GM12872 (cell line): Measurements from ENCODE around the gene MUC12.

Experiments
- TF ChIP-seq, protein P1 (sequence below): IDR thresholded peaks from 3 replicates; pipeline ENCODE4 v1.5.1; 2011; ENCODE audit warnings: low read depth, mild to moderate bottlenecking, low read length, moderate library complexity; ENCODE audit not compliant: insufficient read depth

MUC12 gene, protein sequence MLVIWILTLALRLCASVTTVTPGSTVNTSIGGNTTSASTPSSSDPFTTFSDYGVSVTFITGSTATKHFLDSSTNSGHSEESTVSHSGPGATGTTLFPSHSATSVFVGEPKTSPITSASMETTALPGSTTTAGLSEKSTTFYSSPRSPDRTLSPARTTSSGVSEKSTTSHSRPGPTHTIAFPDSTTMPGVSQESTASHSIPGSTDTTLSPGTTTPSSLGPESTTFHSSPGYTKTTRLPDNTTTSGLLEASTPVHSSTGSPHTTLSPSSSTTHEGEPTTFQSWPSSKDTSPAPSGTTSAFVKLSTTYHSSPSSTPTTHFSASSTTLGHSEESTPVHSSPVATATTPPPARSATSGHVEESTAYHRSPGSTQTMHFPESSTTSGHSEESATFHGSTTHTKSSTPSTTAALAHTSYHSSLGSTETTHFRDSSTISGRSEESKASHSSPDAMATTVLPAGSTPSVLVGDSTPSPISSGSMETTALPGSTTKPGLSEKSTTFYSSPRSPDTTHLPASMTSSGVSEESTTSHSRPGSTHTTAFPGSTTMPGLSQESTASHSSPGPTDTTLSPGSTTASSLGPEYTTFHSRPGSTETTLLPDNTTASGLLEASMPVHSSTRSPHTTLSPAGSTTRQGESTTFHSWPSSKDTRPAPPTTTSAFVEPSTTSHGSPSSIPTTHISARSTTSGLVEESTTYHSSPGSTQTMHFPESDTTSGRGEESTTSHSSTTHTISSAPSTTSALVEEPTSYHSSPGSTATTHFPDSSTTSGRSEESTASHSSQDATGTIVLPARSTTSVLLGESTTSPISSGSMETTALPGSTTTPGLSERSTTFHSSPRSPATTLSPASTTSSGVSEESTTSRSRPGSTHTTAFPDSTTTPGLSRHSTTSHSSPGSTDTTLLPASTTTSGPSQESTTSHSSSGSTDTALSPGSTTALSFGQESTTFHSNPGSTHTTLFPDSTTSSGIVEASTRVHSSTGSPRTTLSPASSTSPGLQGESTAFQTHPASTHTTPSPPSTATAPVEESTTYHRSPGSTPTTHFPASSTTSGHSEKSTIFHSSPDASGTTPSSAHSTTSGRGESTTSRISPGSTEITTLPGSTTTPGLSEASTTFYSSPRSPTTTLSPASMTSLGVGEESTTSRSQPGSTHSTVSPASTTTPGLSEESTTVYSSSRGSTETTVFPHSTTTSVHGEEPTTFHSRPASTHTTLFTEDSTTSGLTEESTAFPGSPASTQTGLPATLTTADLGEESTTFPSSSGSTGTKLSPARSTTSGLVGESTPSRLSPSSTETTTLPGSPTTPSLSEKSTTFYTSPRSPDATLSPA (N-terminal part only)

DNA sequence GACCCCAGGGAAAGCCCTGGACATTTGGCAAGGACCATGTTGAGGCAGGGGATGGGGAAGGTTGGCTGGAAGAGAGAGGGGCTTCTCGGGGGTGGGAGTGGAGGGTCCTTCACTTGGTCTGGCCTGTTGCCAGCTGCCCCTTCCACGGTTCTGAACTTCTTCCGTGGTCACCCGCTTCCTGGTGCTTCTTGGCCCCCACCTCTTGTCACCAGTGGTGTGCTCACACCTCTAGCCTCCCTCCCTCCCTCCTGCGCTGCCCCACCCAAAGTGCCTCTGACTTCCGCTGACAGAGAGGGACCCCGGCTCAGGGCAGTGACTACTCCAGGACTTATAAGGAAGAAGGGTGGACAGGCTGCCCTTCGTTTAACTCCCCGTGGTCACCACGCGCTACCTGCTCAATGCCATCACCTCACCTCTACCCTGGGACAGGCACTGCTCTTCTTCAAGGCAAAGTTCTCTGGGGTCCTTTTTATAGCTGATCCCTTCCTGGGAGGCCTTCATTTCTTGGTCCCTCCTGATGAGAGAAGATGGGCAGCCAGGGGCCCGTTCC lies at the start of gene MUC12:
Gene MUC12, plus strand, starts transcription at position 500 of the 550 bp plus-strand sequence. CDS start 58 bp downstream, outside the sequence.
- TF ChIP-seq, protein P1, sequence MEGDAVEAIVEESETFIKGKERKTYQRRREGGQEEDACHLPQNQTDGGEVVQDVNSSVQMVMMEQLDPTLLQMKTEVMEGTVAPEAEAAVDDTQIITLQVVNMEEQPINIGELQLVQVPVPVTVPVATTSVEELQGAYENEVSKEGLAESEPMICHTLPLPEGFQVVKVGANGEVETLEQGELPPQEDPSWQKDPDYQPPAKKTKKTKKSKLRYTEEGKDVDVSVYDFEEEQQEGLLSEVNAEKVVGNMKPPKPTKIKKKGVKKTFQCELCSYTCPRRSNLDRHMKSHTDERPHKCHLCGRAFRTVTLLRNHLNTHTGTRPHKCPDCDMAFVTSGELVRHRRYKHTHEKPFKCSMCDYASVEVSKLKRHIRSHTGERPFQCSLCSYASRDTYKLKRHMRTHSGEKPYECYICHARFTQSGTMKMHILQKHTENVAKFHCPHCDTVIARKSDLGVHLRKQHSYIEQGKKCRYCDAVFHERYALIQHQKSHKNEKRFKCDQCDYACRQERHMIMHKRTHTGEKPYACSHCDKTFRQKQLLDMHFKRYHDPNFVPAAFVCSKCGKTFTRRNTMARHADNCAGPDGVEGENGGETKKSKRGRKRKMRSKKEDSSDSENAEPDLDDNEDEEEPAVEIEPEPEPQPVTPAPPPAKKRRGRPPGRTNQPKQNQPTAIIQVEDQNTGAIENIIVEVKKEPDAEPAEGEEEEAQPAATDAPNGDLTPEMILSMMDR = no peak

DNA sequence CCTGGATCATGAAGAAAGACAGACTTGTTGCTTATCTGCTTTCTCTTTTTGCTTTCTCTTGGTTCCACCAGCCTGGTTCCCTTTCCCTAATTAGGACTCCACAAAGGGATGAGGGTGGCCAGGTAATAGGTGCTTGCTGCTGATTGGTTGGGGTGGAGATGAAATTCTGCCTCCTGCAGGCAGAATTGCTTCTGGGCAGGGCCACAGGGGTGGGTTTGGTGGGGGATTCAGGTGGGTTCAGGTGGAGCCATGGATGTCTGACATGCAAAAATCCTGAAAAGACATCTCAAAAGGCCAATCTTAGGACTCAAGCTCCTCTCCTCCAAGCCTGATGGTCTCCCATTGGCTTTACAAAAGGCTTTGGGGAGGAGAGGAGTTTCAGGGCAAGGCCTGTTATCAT lies 48.3 kb upstream of the MUC12 start:
- TF ChIP-seq, protein P1 = no peak

DNA sequence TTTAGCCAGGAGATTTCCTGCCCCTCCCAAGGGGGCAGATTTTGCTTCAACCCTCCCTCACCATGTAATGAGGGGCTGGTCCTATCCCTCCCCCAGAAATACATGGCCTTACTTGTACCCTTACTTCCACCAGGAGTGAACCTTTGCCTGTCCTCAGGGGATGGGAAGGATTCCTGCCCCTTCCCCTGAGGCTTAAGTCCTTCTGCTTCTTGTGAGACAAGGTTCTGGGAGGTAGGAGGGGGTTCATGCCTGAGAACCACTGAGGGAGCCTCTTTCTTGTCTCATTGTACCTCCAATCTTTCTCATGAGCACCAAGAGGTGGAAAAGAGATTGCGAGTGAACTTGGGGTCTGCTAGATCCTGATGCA lies 39.6 kb upstream of the MUC12 start:
- TF ChIP-seq, protein P1 = no peak

DNA sequence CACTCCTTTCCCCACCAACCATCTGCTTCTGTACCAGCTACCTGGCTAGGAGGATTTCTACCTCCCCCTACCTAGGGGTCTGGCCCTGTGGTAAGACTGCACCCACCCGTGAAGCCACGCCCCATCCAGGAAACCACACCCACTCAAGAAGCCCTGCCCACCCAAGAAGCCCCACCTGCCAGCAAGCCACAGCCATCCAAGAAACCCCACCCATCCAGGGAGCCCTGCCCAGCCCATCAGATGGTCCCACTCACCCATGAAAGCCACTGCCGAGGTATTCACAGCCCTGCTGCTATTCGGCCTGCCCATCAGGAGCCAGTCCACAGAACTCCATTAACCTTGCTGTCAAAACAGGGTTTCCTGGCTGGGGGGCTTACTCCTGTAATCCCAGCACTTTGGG lies 35.6 kb upstream of the MUC12 start:
- TF ChIP-seq, protein P1 = no peak

DNA sequence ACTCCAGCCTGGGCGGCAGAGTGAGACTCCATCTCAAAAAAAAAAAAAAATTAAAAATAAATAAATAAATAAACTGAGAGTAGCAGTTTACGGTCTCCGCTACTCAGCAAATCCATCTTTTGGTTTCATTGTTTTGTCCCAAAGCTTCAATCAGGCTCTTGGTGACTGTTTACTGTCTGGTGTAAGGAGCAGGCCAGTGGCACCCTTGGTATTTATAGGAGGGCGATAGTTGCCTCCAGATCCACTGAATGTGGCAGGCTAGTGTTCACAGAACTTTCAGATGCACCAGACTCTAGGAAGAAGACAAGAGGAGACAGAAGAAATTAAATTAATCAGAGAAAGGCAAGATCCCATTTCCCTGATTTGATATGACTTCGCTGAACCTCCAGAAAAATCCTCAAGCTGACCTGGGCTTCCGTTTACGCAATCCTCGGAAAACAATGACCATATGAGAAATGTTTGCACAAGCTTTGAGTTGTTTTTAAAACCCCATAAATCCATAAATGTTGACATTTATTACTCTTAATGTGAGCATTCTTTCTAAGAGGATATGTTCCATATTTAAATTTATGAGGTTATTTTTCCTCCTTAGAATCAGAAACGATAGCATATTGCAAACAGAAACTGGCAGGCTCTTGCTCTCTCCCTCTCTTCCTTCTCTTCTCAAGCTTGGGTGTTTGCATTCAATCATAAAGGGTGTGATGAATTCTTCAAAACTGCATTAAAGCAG lies 27.2 kb upstream of the MUC12 start:
- TF ChIP-seq, protein P1 = no peak

DNA sequence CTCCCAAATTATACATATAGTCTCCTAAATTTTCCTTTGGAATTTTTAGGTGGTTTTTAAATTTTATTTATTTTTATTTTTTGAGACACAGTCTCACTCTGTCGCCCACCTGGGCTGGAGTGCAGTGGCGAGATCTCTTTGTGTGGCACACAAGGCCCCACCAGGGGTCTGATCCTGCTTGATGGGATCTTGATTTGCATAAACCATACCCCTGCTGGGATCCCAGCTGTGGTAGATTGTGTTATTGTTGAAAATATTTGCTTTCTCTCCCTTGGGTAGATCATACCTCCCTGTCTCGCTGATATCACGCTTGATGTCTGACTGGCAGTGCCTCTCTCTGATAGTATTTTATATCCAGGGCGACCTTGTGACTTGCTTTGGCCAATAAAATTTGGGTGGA lies 25.7 kb upstream of the MUC12 start:
- TF ChIP-seq, protein P1 = no peak
